Measurements from ENCODE around the gene PKN3.

Gene PKN3

DNA sequence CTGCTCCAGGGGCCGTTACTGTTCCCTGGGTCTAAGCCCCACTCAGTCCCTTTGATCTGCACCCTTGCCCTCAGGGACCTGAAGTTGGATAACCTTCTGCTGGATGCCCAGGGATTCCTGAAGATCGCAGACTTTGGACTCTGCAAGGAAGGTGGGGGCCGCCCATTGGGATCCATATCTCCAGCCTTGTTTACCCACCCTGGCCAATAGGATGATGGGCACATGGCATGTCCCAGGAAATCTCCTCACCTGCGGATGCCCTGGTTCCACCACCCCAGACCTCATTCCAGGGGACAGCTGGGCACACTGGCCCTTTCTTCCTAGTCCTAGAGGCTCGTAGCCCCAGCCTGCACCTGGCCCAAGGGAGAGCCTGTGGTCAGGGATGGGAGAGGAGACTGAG lies 16.2 kb downstream of the PKN3 start:
- DNase-seq = no peak

GRCh38 chr9:128719919-128720605 lies 17.8 kb downstream of the PKN3 start:
- DNase-seq = no peak

GRCh38 chr9:128720841-128721486 lies 18.7 kb downstream of the PKN3 start:
- no peak for DNase-seq

DNA sequence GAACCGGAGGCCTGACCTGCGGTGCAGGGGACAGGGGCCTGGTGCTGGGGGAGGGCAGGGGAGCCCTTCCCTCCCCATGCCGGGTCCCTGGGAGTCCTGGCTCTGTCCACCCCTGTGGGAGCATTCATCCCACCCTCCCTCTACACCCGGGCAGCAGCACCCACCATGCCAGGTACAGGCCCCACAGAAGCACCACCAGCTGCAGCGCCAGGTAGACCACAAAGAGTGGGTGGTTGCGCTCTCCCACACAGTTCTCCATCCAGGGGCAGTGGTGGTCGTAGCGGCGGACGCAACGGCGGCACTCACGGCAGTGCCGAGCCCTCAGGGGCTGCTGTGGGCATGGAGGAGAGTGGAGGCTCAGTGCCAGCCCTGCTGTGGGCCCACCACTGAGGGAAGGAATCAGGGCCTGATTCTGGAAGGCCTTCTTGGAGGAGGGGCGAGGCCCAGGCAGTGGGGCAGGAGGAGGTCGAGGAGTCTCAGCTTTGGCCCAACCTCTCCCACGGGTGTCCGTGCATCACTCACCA lies 19.2 kb downstream of the PKN3 start:
- no peak for DNase-seq

- DNase-seq = no peak
Observed at GRCh38 chr9:128722380-128723351, 20.4 kb downstream of the PKN3 start.

GRCh38 chr9:128723352-128723865 lies 21.1 kb downstream of the PKN3 start:
- DNase-seq = no peak

DNA sequence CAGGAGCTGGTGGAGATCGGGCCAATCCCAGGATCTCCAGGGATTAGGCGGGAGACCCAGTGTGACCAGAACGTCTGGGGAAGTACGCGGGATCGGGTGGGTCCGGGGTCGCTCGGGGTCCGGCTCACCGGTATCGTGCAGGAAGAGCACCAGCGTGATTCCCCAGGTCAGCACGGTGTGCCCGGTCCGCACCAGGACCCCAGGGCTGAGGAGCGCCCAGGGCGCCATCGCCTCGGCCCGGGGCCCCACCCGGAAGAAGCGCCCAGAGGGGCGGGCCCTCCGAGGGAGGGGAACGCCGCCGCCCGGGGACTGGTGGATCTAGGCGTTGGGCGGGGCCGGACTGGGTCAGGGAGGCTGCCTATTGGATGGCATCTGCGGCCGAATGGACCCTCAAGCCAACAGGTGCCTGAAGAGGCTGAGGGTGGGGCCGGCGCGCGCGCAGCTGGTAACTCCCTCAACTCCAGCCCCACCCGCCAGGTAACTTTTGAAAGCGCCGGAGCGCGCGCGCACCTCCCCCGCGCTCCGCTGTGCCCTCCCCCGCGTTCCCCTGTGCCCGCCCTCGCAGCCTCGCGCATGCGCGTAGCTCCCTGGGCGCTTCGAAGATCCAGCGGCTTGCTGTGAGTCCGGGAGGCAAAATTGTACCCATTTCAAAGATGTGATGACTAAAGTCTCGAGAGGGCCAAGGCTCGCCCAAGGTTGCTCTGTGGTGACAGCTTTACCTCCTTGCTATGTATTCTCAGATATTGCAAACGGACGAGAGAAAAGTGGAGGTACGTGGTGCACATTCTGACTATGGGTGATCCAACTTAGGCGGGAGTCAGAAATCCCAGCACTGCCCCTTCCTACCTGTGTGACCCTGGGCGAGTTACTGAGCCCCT lies 21.8 kb downstream of the PKN3 start, which contains the start of gene ZDHHC12:
Gene ZDHHC12 (minus strand): TSS at position 262 of the 878 bp plus-strand sequence. CDS start 34 bp downstream, at position 228.
- peak; percentile 98 for DNase-seq

- no peak for DNase-seq
Observed at GRCh38 chr9:128724744-128725211, 22.5 kb downstream of the PKN3 start.

GRCh38 chr9:128727640-128728248 lies 25.4 kb downstream of the PKN3 start:
- no peak for DNase-seq

GRCh38 chr9:128728298-128728697 lies 26.0 kb downstream of the PKN3 start:
- no peak for DNase-seq

GRCh38 chr9:128729302-128729701 lies 27.0 kb downstream of the PKN3 start:
- no peak for DNase-seq

DNA sequence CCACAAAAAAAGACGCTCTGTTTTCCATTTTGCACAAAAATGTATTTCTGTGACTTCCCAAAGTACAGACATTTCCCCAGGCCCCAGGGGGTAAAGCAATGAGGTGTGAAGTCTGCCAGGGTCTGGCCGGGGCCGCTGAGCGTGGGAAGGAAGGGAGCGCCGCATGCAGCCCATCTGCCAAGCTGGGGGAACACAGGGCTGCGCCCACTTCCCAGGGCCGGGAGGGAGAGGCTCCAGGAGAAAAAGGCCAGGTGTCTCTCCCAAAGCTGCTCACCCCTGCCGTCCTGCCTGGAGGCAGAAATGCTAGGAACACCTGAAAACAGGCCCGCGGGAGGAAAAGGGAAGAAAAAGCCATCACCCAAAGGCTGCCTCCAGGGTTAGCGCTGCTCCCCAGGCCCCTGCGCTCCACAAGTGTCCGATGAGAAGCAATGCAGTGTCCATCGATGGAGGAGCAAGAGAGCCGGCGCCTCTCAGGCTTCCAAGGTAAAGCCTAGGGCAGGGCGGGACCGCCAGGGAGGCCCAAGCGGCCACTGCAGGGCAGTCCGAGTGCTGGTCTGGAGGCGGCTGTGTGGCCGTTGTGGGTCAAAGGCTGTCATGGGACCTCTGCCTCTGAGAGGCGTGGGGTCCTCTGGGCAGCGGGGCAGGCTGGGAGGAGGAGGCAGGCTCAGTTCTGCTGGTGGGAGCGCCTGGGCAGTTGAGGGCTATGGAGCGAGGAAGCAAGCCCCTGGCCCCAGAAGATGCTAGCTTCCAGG lies 27.6 kb downstream of the PKN3 start:
- no peak for DNase-seq

- DNase-seq = no peak
Observed at GRCh38 chr9:128731093-128731492, 28.8 kb downstream of the PKN3 start.

- DNase-seq = no peak
Observed at GRCh38 chr9:128731691-128732090, 29.4 kb downstream of the PKN3 start.

DNA sequence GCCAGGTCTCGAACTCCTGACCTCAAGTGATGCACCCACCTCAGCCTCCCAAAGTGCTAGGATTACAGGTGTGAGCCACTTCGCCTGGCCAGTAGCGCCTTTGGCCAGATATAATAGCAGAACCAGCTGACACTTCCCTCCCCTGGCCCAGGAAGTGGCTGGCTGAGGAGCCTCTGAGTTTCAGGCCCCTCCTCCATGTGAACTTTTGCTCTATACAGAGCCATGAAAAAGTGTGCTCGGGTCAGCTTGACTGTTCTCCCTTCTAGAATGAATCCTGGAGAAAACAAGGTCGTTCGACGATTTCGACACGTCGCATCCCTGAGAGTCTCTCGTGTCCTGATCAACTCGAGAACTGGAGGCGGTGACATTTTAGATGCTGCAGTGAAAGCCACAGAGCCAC lies 30.3 kb downstream of the PKN3 start:
- no peak for DNase-seq

GRCh38 chr9:128733256-128733655 lies 31.0 kb downstream of the PKN3 start:
- no peak for DNase-seq

- no peak for DNase-seq
Observed at GRCh38 chr9:128735373-128735772, 33.1 kb downstream of the PKN3 start.

DNA sequence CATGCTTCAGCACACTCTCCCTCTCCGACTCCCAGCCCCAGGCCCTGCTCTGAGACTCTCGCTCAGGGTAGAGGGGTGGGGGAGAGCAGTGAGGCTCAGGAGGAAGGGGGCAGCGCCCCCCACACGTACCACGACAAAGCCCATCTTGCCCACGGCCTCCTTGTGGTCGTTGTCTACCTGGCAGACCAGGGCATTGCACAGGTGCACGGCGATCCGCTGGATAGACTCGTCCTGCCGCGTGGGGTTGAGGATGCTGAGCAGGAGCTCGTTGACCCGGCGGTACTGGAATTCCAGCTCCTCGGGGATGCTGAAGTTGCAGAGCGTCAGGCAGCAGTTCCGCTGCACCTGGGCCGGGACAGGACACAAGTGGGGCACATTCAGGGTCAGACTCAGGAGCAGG lies 40.1 kb downstream of the PKN3 start:
- no peak for DNase-seq

GRCh38 chr9:128743421-128743820 lies 41.1 kb downstream of the PKN3 start:
- no peak for DNase-seq

GRCh38 chr9:128747241-128747640 lies 44.9 kb downstream of the PKN3 start:
- no peak for DNase-seq

Measured in activated CD4-positive, alpha-beta T cell treated with anti-CD3 and anti-CD28 coated beads for 1 hour (primary cell).